Common myeloid progenitor, CD34-positive (primary cell): ENCODE data around the gene PDK3.

ENCODE experiments used
- CTCF ChIA-PET: fragments of 350-600 bp; sonication (Branson Sonifier 250); formaldehyde crosslinking; loops from one replicate; lab custom pipeline; 2021; ENCODE audit warnings: antibody characterized with exemption; lab: Charles Lee
- POLR2A ChIA-PET: fragments of 350-600 bp; sonication (Branson Sonifier 250); formaldehyde crosslinking; loops from one replicate; lab custom pipeline; 2021; ENCODE audit warnings: antibody characterized with exemption; lab: Charles Lee
- DNase-seq, 3 donors: peaks; one replicate each; pipeline versions ENCODE4 v3.0.0 to v3.0.0-alpha.2; 2013
- H3K27ac ChIP-seq, 2 experiments: 1 replicate in 1 of 2; 2 replicates in 1 of 2; pipeline ENCODE4 v1.7.0; 2013; ENCODE audit warnings: inconsistent platforms in 2 of 2, low read length in 2 of 2, mild to moderate bottlenecking in 2 of 2, low read depth in 1 of 2, moderate library complexity in 1 of 2; ENCODE audit not compliant: severe bottlenecking in 2 of 2, insufficient read depth in 1 of 2, poor library complexity in 1 of 2
- H3K27me3 ChIP-seq, 5 experiments: replicated peaks in 2 of 5; 1 replicate in 3 of 5; 2 replicates in 2 of 5; pipeline versions ENCODE4 v1.6.1 to v1.7.0; 2013; ENCODE audit warnings: low read length in 4 of 5, mild to moderate bottlenecking in 2 of 5, moderate library complexity in 2 of 5, inconsistent platforms in 1 of 5; ENCODE audit not compliant: insufficient read depth in 5 of 5, control insufficient read depth in 4 of 5
- H3K36me3 ChIP-seq, 4 experiments: 1 replicate in 2 of 4; 2 replicates in 2 of 4; pipeline versions ENCODE4 v1.6.1 to v1.7.0; 2013; ENCODE audit warnings: low read length in 3 of 4, control low read depth in 1 of 4, mild to moderate bottlenecking in 1 of 4; ENCODE audit not compliant: control insufficient read depth in 4 of 4, insufficient read depth in 4 of 4
- H3K4me1 ChIP-seq, 4 experiments: 1 replicate in 3 of 4; 2 replicates in 1 of 4; pipeline versions ENCODE4 v1.6.1 to v1.7.1; 2013; ENCODE audit warnings: low read length in 3 of 4, mild to moderate bottlenecking in 3 of 4, control low read depth in 1 of 4, inconsistent platforms in 1 of 4, moderate library complexity in 1 of 4; ENCODE audit not compliant: control insufficient read depth in 4 of 4, insufficient read depth in 4 of 4; ENCODE audit errors: control extremely low read depth in 1 of 4
- H3K4me3 ChIP-seq, 7 experiments: 1 replicate in 4 of 7; 2 replicates in 3 of 7; pipeline versions ENCODE4 v1.5.1 to v1.7.0; 2013; ENCODE audit warnings: mild to moderate bottlenecking in 7 of 7, low read length in 6 of 7, moderate library complexity in 6 of 7, inconsistent platforms in 2 of 7, low read depth in 2 of 7, control low read depth in 1 of 7; ENCODE audit not compliant: insufficient read depth in 4 of 7, control insufficient read depth in 1 of 7; ENCODE audit errors: extremely low read depth in 1 of 7
- H3K9me3 ChIP-seq, 5 experiments: 1 replicate in 4 of 5; 2 replicates in 1 of 5; pipeline versions ENCODE4 v1.6.1 to v1.7.1; 2013; ENCODE audit warnings: low read length in 4 of 5, mild to moderate bottlenecking in 2 of 5, inconsistent platforms in 1 of 5, low read depth in 1 of 5, moderate library complexity in 1 of 5; ENCODE audit not compliant: control insufficient read depth in 4 of 5, insufficient read depth in 2 of 5; ENCODE audit errors: control extremely low read depth in 1 of 5
- WGBS: methylation state at CpG from one replicate; pipeline ENCODE4 v1.1.5; 2013; ENCODE audit not compliant: insufficient coverage; 5-methylcytosine and 5-hydroxymethylcytosine counted together

The PDK3 gene

GRCh38 chrX:24478509-24478908, 13.4 kb downstream of the PDK3 start:
- DNase-seq = no peak
- no peaks in the 10 kb centered on the region for H3K9me3 ChIP-seq
- H3K27me3 ChIP-seq = no peaks in the 10 kb centered on the region
- H3K4me3 ChIP-seq = no peak overlapping the region
- H3K4me1 ChIP-seq = peaks cover 9 to 46% (median 17%) of the 10 kb centered on the region in 4 experiments
- POLR2A ChIA-PET = no interaction called here
- H3K36me3 ChIP-seq = no peaks in the 10 kb centered on the region
- 93% methylated on average over 3 of the region's 4 CpGs for WGBS
- H3K27ac ChIP-seq = no peak overlapping the region
- CTCF ChIA-PET = interaction anchor here (1.2 kb wide), 1 partner anchor 17 kb away, joined by 4 read pairs; no protein-coding TSS in a partner anchor

GRCh38 chrX:24479924-24480323, 14.8 kb downstream of the PDK3 start:
- Histone ChIP-seq H3K27me3 (no peaks in the 10 kb centered on the region), H3K36me3 (no peaks in the 10 kb centered on the region), H3K27ac (peak overlapping the region; percentile 33 to 81), H3K4me1 (peaks cover 6 to 43% (median 14%) of the 10 kb centered on the region in 4 experiments), H3K9me3 (no peaks in the 10 kb centered on the region), H3K4me3 (peak overlapping the region in 6 of 7 experiments; percentile 27 to 70 (median 55))
- ChIA-PET POLR2A (no interaction called here), CTCF (interaction anchor here (1.2 kb wide), 2 partner anchors 83 to 86 kb away, joined by 3 to 5 read pairs; no protein-coding TSS in a partner anchor)
- DNase-seq = peak; percentile 82 to 97 (median 95)
- WGBS = 20% methylated on average over 3 of the region's 9 CpGs

- 67% methylated on average over 3 of the region's 5 CpGs for WGBS
- Histone ChIP-seq H3K4me1 (peaks cover 6 to 43% (median 14%) of the 10 kb centered on the region in 4 experiments), H3K27ac (peak overlapping the region; percentile 33 to 81), H3K4me3 (peak overlapping the region in 6 of 7 experiments; percentile 27 to 70 (median 55)), H3K36me3 (no peaks in the 10 kb centered on the region), H3K9me3 (no peaks in the 10 kb centered on the region), H3K27me3 (no peaks in the 10 kb centered on the region)
- peak in 2 of 3 donors; percentile 46 to 56 for DNase-seq
- ChIA-PET CTCF (interaction anchor here (1.2 kb wide), 2 partner anchors 84 to 86 kb away, joined by 3 to 5 read pairs; no protein-coding TSS in a partner anchor), POLR2A (no interaction called here)
Measured at GRCh38 chrX:24480400-24480865, 15.3 kb downstream of the PDK3 start.

GRCh38 chrX:24482823-24483415, 17.8 kb downstream of the PDK3 start:
- H3K4me3 ChIP-seq = no peak overlapping the region
- H3K27me3 ChIP-seq = no peaks in the 10 kb centered on the region
- WGBS = 67% methylated on average over 2 of the region's 3 CpGs
- H3K36me3 ChIP-seq = no peaks in the 10 kb centered on the region
- DNase-seq = peak in 1 of 3 donors; percentile 53
- ChIA-PET CTCF (interaction anchor here (0.8 to 2.0 kb wide), 4 partner anchors 15 to 87 kb away, joined by 3 to 6 read pairs (median 4); no protein-coding TSS in a partner anchor), POLR2A (no interaction called here)
- H3K9me3 ChIP-seq = no peaks in the 10 kb centered on the region
- H3K4me1 ChIP-seq = peaks cover 6 to 41% (median 13%) of the 10 kb centered on the region in 4 experiments
- H3K27ac ChIP-seq = no peak overlapping the region

GRCh38 chrX:24483596-24483995, 18.5 kb downstream of the PDK3 start:
- H3K36me3 ChIP-seq = no peaks in the 10 kb centered on the region
- no peak overlapping the region for H3K4me3 ChIP-seq
- DNase-seq = no peak
- ChIA-PET CTCF (no interaction called here), POLR2A (no interaction called here)
- H3K9me3 ChIP-seq = no peaks in the 10 kb centered on the region
- 97% methylated on average over 10 of the region's 11 CpGs for WGBS
- H3K4me1 ChIP-seq = peaks cover 6 to 36% (median 13%) of the 10 kb centered on the region in 4 experiments
- H3K27ac ChIP-seq = no peak overlapping the region
- H3K27me3 ChIP-seq = no peaks in the 10 kb centered on the region

- H3K4me1 ChIP-seq = peaks cover 5 to 24% (median 8%) of the 10 kb centered on the region in 4 experiments
- H3K9me3 ChIP-seq = no peaks in the 10 kb centered on the region
- no peak overlapping the region for H3K4me3 ChIP-seq
- CTCF ChIA-PET = no interaction called here
- POLR2A ChIA-PET = no interaction called here
- no peaks in the 10 kb centered on the region for H3K36me3 ChIP-seq
- DNase-seq = no peak
- no peak overlapping the region for H3K27ac ChIP-seq
- WGBS = 93% methylated on average over 4 of the region's 5 CpGs
- no peaks in the 10 kb centered on the region for H3K27me3 ChIP-seq
Measured at GRCh38 chrX:24485323-24485722, 20.2 kb downstream of the PDK3 start.

- ChIA-PET POLR2A (no interaction called here), CTCF (no interaction called here)
- WGBS = 89% methylated on average over 10 of the region's 10 CpGs
- Histone ChIP-seq H3K36me3 (no peaks in the 10 kb centered on the region), H3K4me1 (peaks cover 0 to 18% (median 7%) of the 10 kb centered on the region in 4 experiments), H3K27ac (no peak overlapping the region), H3K9me3 (no peaks in the 10 kb centered on the region), H3K4me3 (no peak overlapping the region), H3K27me3 (no peaks in the 10 kb centered on the region)
- no peak for DNase-seq
Measured at GRCh38 chrX:24485976-24486680, 21.0 kb downstream of the PDK3 start.
